Stimulated activated CD4-positive, alpha-beta T cell treated with anti-CD3 and anti-CD28 coated beads, TNF-alpha, amount 100 ng/mL, for 48 hours (primary cell): ENCODE measurements around the gene HNRNPF.
A peak's percentile ranks its signal among the peaks of the same experiment; 100 is the strongest.

Experiments
- DNase-seq, 3 donors: peaks; one replicate each; pipeline ENCODE4 v3.0.0-alpha.2; 2020; ENCODE audit warnings: low read depth in 3 of 3

The HNRNPF gene

DNA sequence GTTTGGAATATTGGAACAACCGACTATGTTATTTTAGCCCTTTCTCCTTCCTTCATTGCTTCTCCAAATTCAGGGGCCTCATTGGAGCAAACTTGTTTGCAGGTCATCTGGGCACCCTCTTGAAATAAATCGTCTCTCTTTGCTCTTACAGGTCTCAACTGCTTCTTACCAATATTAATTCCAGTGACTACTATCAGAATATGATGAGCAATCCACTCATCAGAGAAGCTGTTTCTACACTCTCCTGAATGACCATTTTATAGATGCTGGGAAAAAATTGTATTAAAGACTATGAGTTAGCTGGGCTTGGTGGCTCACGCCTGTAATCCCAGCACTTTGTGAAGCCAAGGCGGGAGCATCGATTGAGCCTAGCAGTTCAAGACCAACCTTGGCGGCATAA, 12.5 kb upstream of the HNRNPF start:
- DNase-seq = no peak

DNA sequence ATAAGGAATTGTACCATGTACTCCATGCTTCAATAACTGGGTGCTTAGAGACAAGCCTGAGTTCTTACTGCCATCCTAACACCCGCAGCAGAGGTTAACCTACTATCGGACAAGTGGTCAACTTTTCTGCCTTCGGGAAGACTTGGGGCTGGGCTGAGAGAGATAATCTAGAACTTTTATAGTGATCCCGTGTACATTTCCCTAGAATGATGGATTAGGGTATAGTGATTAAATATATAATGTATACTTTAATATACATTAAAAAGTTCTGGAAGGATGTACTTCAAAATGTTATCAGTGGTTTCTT, 12.2 kb upstream of the HNRNPF start:
- no peak for DNase-seq

DNA sequence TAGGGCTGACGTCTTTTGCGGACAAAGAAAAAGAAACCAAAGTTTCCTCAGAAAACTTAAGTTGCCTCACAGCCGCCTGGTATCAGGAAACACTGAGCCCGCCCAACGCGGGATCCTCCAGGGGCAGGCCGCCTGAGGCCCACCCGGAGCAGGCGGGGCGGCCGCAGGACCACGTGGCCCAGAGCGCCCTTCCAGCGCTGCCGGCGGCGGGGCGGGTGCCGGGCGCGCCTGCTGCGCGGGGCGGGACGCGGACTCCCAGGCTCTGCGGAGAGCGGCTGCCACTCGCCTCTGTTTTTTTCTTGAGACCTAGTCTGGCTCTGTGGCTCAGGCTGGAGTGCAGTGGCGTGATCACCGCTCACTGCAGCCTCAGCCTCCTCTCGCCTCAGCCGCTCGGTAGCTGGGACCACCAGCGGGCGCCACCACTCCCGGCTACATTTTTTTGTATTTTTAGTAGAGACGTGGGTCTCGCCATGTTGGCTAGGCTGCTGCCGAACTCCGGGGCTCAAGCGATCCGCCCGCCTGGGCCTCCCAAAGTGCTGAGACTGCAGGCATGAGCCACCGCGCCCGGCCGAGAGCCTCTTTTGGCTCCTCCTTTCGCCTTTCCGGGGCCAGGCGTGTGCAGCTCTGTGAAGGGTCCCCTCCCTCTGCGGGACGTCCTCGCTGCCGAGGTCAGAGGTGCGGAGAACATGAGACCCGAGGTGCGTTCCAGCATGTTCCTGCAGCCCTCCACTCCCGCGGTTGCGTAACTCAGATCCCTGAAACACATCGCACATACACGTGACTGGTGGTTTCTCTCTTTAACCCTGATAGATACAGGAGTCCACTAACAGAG, 11.6 kb upstream of the HNRNPF start:
- peak; percentile 70 to 81 (median 72) for DNase-seq

DNA sequence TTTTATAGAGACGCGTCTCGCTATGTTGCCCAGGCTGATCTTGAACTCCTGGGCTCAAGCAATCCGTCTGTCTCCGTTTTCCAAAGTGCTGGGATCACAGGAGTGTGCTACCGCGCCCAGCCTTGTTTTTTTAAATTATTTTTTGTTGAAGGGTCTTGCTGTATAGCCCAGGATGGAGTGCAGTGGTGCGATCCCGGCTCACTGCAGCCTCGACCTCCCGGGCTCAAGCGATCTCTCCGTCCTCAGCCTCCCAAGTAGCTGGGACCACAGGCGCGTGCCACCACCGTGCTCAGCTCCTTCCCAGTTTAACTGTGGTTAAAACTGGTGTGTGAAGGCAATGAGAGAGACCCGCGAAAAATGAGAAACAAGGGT, 11.0 kb upstream of the HNRNPF start:
- DNase-seq = no peak

DNA sequence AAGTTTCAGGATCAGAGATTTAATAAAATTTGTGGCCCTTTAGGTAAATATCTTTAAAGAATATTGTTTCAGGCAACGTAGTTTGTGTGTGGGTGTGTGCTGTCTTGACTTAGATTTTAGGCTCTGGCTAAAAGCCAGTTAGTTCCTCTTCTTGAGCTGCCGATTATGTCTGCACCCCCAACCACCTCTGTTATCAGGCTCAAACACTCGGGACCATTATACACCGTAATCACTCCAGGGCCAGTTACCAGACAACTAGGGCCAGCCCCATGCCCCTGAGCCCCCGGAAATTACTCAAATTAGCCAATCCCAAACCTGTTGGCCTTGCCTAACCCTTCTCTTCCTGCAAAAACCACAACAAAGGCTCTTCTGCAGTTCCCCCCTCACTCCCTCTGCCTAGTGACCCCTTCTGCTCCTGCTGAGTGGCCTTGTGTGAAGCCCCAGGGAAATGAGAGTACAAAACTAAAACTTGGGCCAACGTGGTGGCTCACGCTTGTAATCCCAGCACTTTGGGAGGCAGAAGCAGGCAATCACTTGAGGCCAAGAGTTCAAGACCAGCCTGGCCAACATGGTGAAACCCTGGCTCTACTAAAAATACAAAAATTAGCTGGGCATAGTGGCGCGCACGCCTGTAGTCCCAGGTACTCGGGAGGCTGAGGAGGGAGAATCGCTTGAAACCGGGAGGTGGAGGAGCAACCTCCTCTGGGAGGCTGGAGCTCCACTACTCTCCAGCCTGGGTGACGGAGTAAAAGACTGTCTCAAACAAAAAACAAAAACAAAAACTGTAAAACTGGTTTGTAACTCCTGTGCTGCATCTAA, 9.2 kb upstream of the HNRNPF start:
- DNase-seq = peak in 1 of 3 donors; percentile 17

DNA sequence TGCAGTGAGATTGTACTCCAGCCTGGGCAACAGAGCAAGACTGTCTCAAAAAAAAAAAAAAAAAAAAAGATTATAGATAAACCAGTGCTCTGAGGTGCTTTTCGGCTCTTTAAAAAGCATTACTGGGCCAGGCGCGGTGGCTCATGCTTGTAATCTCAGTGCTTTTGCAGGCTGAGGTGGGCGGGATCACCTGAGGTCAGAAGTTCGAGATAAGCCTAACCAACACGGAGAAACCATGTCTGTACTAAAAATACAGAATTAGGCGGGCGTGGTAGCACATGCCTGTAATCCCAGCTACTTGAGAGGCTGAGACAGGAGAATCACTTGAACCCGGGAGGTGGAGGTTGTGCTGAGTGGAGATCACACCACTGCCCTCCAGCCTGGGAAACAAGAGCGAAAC, 6.6 kb upstream of the HNRNPF start:
- no peak for DNase-seq

DNA sequence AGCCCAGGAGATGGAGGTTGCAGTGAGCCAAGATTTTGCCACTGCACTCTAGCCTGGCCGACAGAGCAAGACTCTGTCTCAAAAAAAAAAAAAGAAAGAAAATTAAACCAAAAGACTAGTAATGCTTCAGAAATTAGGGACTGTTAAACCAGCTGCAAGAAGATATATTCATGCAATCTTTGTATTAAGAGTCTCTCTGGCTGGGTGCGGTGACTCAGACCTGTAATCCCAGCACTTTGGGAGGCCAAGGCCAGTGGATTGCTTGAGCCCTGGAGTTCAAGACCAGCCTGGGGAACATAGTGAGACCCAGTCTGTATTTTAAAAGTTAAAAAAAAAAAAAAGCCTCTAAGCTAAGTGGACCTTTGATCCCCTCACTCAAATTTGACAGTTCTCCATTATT, 2.5 kb upstream of the HNRNPF start:
- DNase-seq = no peak

DNA sequence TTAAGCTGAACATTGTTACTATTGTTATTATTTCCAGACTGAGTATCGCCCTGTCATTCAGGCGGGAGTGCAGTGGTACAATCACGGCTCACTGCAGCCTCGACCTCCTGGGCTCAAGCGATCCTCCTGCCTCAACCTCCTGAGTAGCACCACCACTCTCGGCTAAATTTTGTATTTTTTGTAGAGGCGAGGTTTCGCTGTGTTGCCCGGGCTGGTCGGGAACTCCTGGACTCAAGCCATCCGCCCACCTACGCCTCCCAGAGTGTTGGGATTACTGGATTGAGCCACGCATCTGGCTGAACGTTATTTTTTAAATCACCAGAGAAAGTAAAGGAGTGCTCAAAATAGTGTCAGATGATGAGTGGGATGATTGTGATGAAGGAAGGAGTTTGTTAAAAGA, 1.4 kb upstream of the HNRNPF start:
- no peak for DNase-seq

DNA sequence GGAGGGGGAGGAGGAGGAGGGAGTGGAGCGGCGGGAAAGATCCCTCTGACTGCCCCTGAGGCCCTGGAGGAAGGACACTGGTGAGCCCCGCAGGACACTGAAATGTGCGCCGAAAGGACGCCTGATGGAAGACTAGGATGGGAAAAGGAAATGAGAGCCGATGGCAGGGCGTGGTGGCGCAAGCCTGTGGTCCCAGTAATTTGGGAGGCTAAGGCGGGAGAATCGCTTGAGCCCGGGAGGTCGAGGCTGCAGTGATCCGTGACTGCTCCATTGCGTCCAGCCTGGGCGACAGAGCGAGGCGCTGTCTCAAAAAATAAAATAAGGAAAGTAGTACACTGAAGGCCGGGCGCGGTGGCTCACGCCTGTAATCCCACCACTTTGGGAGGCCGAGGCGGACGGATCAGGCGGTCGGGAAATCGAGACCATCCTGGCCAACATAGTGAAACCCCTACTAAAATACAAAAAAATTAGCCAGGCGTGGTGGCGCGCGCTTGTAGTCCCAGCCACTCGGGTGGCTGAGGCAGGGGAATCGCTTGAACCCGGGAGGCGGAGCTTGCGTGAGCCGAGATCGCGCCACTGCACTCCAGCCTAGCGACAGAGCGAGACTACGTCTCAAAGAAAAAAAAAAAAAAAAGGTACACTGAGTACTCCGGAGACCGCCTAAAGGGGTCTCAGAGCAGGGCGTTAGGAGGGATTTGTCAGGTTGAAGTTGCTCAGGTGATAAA, 561 bp upstream of the HNRNPF start:
- peak in 1 of 3 donors; percentile 69 for DNase-seq

DNA sequence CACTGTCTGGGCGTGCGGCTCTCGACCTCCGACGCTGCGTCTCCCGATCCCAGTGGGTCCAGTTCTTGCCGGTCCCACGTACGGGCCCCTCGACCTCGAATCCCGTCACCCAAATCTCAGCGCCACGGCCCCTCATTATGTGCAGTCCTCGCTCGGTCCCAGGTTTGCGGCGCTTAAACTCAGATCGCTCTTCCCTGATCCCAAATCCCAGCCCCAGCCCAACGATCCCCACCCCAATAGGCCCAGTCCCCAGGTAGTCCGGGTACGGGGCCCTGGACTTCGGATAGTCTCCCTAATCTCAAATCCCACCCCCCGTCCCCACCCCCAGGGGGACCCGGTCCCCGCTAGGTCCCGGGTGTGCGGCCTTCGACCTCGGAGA, 666 bp downstream of the HNRNPF start:
- no peak for DNase-seq

DNA sequence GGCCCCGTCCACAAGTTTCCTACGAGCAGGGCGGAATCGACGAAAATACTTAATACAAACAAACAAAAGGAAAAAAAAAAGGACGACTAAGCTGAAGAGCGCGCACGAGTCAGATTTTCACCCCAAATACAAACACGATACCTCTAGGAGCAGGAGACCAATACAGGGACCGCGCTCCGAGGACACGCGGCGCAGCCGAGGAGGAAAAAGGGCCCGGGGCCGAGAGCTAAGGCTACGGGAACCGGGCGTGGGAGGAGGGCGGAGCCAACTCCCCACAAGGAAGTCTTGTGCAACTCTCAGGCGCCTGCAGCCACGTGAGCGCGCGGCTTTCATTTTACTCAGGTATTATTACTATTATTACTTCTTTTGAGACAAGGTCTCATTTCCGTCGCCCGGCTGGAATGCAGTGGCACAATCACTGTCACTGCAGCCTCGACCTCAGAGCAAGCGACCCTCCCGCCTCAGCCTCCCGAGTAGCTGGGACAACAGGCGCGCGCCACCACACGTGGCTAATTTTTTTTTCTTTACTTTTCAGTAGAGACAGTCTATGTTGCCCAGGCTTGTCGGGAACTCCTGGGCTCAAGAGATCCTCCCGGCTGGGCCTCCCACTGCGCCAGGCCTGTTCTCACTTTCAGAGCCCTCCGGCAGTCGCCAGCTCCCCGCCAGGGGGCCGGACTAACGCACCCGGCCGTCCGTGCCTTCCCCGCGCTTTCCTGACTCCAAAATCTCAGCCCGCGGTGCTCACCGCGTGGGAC, 1.2 kb downstream of the HNRNPF start:
- peak; percentile 88 to 89 (median 88) for DNase-seq

DNA sequence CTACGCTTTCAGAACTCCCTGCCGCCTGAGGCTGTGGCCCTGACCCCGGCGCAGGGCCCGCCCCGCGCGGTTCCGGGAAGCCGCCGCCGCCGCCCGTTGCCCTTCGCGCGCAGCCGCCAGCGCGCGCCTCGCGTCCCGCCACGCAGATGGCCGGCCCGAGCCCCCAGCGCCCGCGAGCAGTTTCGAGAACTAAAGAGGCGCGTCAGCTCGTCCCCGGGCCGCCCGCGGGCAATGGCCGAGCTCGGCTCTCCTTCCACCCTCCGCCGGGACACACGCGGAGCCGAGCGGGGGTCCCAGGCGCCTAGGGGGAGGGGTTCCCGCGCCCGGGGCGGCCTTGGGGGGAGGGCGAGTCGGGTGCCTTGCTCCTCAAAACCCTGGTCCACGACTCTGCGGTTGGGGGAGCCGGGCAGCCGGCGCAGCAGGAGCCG, 1.8 kb downstream of the HNRNPF start:
- DNase-seq = peak in 1 of 3 donors; percentile 31

DNA sequence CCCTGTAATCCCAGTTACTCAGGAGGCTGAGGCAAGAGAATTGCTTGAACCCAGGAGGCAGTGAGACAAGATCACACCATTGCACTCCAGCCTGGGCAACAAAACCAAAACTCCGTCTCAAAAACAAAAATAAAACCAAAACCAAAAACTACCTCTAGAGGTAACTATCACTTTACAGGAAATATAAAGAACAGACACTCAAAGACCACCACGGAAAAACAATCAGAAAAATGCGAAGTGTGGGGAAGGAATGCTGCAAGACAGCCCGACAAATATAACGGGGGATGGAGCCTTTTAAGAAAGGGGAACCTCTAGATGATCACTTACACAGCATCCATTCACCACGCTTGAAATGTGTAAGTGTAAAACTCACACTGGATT, 4.3 kb downstream of the HNRNPF start:
- no peak for DNase-seq

DNA sequence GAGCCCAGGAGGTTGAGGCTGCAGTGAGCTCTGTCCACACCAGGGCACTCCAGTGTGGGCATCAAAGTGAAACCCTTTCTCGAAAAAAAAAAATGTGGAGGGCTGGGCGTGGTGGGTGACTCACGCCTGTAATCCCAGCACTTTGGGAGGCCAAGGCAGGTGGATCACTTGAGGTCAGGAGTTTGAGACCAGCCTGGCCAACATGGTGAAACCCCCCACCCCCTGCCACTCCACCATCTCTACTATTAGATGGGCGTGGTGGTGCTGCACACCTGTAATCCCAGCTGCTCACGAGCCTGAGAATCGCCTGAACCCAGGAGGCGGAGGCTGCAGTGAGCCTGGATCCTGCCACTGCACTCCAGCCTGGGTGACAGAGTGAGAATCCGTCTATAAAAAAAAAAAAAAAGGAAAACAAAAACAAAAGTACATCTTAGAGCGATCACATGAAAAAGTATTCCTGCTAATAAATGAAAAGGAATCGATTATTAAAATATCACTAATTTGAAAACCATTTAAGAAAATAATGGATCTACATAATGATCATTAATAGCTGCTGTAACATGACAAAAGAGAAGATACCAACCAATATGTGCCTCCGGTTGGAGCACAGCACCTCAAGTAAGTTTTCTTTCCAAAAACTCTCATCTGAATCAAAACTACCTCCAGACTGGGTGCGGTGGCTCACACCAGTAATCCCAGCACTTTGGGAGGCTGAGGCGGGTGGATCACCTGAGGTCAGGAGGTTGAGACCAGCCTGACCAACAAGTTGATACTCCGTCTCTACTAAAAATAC, 4.9 kb downstream of the HNRNPF start:
- DNase-seq = no peak

DNA sequence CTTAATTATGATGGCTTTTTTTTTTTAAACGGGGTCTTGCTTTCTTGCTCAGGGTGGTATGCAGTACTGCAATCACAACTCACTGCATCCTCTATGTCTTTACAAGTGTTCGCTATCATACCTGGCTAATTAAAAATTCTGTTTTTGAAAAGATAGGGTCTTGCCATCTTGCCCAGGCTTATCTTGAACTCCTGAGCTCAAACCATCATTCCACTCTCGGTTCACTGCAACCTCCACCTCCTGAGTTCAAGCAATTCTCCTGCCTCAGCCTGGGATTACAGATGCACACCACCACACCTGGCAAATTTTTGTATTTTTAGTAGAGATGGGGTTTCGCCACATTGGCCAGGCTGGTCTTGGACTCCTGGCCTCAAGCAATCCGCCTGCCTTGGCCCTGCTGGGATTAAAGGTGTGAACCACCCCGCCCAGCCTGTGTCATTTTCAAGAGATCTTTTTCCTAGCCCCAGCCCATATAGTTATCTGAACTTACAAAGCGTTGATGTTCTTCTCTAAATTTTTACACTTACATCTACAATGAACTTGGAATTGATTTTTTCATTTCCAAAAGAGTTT, 6.0 kb downstream of the HNRNPF start:
- DNase-seq = no peak

DNA sequence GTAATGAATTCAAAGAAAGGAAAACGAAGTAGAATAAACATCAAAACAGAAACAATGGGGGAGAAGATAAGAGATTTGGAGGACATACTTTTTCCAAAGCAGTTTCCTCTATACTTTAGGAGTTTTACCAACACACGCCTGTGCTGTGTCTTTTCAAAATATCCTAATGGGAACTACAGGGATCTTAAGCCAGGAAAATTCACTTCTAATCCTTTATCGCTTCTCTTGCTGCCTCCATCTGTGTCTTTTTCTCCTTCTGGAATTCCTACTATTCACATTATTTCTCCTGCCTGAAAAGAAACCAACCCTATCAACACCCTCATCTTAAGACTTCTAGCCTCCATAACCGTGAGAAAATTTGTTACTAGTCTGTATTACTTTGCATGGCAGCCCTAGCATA, 6.8 kb downstream of the HNRNPF start:
- DNase-seq = no peak

DNA sequence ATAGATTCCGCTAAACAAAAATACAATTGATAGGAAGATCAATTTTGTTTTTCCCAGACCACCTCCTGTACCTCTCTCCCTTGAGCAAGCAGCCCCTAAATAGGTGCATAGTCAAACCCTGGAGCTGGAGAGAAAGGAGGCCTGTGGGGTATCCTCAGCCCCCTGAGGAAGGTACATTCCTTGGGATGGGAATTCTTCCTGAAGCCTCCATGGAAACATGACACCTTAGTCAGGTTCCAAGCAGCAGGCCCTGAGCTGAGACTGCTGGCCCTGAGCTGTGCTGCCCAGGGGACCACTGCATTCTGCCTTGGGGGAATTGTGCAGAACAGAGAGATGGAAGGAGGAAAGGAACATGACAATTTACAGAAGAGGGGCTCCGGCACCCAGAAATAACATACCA, 7.4 kb downstream of the HNRNPF start:
- no peak for DNase-seq

DNA sequence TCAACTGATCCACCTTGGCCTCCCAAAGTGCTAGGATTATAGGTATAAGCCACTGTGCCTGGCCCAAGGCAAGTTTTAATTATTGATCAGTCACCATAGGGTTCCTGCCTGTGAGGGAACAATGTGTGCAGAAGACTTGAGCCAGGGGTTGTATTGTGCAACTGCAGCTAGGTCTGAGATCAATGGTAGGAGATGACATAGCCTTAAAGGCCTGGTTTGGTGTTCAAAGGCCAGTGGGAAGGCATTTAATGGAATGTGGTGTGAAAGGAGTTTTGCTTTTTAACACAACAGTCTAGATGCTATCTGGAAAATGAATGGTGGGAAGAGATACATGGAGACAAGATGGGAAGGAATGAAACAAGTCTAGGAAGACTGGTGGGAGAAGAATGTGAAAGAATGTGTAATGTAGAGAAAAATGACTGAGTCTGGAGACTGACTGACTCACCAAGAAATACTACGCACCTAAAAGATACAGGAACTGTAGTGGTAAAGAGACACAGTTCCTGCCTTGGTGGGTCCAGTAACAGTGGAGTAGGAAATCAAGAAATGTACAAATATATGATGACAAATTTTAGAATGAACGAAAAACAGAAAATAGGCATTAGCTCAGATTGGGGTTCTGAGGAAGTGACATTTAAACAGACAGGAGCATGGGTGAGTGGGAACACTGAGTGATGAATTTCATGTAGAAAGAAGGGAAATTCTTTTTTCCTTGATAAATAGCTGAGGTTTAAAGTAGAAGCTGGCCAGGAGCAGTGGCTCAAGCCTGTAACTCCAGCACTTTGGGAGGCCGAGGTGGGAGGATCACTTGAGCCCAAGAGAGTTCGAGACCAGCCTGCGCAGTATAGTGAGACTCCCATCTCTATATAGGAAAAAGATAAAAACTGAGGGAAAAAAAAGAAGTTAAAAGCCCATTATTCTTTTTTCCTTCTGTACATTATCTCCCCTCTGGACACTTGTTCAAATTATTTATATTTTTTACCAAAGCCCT, 9.4 kb downstream of the HNRNPF start:
- no peak for DNase-seq

DNA sequence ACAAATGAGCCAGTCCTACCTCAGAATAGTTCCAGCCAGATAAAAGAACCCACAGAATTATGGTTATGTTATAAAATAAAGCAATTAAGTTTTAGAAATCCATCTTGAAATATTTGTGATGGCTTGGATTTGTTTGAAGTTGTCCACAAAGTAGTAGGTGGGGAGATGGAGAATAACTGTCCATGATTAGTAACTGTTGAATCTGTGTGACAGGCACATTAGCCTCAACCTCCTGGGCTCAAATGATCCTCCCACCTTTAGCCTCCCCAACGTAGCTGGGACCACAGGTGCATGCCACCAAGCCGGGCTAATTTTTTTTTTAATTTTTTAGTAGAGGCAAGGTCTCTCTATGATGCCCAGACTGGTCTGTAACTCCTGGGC, 10.1 kb downstream of the HNRNPF start:
- no peak for DNase-seq
